ENCODE measurements around the gene MAGI2.
"Not testable (repeated sequence)": the region's sequence is repeated elsewhere in the genome, so short reads cannot be mapped to it uniquely, and the experiment has no call there.

The MAGI2 gene

GRCh38 chr7:78333530-78334425 is 1119.7 kb downstream of the MAGI2 start:
- H3K4me3 ChIP-seq (ENCODE audit: low read depth in 1 of 5, low read length in 5 of 5), result no peak overlapping the region

DNA sequence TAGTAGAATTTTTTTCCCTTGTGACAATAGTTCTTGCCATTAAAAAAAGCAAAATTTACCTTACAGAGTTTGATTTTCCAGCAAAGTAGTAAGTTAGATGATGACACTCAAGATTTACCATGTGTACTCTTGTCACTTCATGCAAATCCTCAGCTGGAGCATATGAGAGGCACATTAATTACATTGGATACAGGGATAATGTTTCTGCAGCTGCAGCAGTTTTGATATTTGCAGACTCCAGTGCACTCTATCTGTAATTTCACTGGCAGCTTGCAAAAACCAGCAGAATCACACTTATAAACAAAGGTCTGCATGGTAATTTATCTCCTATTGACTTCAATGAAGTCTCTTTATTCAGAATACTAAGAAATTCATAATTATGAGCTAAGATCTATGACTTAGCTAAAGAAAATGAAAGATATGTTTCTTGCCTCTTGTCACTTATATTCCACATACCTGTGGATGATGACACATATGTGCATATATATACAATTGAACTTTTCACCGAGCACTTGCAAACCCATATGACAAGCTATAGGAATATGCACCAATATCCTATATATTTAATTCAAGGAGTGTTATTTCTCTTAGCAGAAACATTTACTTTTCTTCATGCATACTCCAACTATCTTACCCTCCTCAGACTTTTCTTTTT is 1124.3 kb downstream of the MAGI2 start:
- no peak overlapping the region for H3K4me3 ChIP-seq (ENCODE audit: low read depth in 1 of 5, low read length in 5 of 5)
- no peak overlapping the region for H3K9ac ChIP-seq (ENCODE audit: low read length in 5 of 5)
- no peak overlapping the region for H3K27ac ChIP-seq (ENCODE audit: low read depth, low read length)
- H3K4me1 ChIP-seq (ENCODE audit: control insufficient read depth in 5 of 5, insufficient read depth in 5 of 5, low read length in 5 of 5), result peaks cover 0 to 4% (median 0%) of the 10 kb centered on the region in 5 donors
- H3K27me3 ChIP-seq (ENCODE audit: control insufficient read depth in 5 of 5, insufficient read depth in 4 of 5, low read length in 5 of 5), result no peaks in the 10 kb centered on the region
- H3K9me3 ChIP-seq (ENCODE audit: control insufficient read depth in 5 of 5, low read length in 5 of 5), result no peaks in the 10 kb centered on the region
- no peaks in the 10 kb centered on the region for H3K36me3 ChIP-seq (ENCODE audit: control insufficient read depth in 5 of 5, insufficient read depth in 5 of 5, low read length in 5 of 5)

More at GRCh38 chr7:78333530-78334425, 1119.7 kb downstream of the MAGI2 start:
- Histone ChIP-seq H3K27me3 (ENCODE audit: control insufficient read depth in 5 of 5, insufficient read depth in 4 of 5, low read length in 5 of 5) (no peaks in the 10 kb centered on the region), H3K9ac (ENCODE audit: low read length in 5 of 5) (no peak overlapping the region), H3K4me1 (ENCODE audit: control insufficient read depth in 5 of 5, insufficient read depth in 5 of 5, low read length in 5 of 5) (peaks cover 0 to 4% (median 0%) of the 10 kb centered on the region in 5 donors), H3K27ac (ENCODE audit: low read depth, low read length) (no peak overlapping the region), H3K36me3 (ENCODE audit: control insufficient read depth in 5 of 5, insufficient read depth in 5 of 5, low read length in 5 of 5) (no peaks in the 10 kb centered on the region), H3K9me3 (ENCODE audit: control insufficient read depth in 5 of 5, low read length in 5 of 5) (no peaks in the 10 kb centered on the region)

DNA sequence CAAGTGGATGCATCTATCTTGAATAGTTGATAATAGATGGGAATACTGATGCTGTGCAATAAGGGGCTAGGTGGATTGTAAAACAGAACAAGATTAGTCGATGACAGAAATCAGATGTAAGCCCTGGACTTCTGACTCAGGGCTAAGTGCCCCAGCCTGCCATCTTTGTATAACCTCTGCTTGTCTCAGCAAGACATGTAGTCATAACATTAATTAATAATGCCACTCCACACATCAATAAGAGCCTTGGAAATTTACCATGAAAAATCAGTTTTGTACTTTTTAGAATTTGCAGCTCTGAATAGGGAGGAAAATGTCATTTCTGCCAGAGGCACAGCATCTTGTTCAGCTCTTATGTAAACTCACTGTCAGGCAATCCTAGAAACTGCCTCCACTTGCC is 1125.7 kb downstream of the MAGI2 start:
- H3K9me3 ChIP-seq (ENCODE audit: control insufficient read depth in 5 of 5, low read length in 5 of 5), result no peaks in the 10 kb centered on the region
- no peak overlapping the region for H3K4me3 ChIP-seq (ENCODE audit: low read depth in 1 of 5, low read length in 5 of 5)
- no peaks in the 10 kb centered on the region for H3K27me3 ChIP-seq (ENCODE audit: control insufficient read depth in 5 of 5, insufficient read depth in 4 of 5, low read length in 5 of 5)
- no peak overlapping the region for H3K9ac ChIP-seq (ENCODE audit: low read length in 5 of 5)
- H3K36me3 ChIP-seq (ENCODE audit: control insufficient read depth in 5 of 5, insufficient read depth in 5 of 5, low read length in 5 of 5), result no peaks in the 10 kb centered on the region
- peaks cover 0 to 4% (median 0%) of the 10 kb centered on the region in 5 donors for H3K4me1 ChIP-seq (ENCODE audit: control insufficient read depth in 5 of 5, insufficient read depth in 5 of 5, low read length in 5 of 5)
- no peak overlapping the region for H3K27ac ChIP-seq (ENCODE audit: low read depth, low read length)

DNA sequence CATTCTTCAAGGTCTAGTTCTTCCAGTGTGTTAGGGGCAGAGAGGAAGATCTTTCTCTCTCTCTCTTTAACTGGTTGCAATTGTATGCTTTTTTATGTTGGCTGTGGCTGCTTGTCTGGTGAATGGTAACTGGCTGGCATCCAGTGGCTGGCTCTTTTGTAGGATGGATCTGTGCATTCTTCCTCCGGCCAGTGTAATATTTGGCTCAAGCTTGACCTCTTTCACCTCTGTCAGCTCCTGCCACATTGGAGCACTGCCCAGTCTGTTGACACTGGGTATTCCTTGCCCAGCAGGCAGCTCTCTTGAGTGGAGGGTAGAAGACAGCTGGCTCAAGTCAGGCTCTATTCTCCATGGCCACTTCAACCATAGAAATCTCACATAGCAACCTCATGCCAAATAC is 1126.6 kb downstream of the MAGI2 start:
- no peaks in the 10 kb centered on the region for H3K9me3 ChIP-seq (ENCODE audit: control insufficient read depth in 5 of 5, low read length in 5 of 5)
- H3K27ac ChIP-seq (ENCODE audit: low read depth, low read length), result no peak overlapping the region
- no peak overlapping the region for H3K4me3 ChIP-seq (ENCODE audit: low read depth in 1 of 5, low read length in 5 of 5)
- no peaks in the 10 kb centered on the region for H3K27me3 ChIP-seq (ENCODE audit: control insufficient read depth in 5 of 5, insufficient read depth in 4 of 5, low read length in 5 of 5)
- H3K4me1 ChIP-seq (ENCODE audit: control insufficient read depth in 5 of 5, insufficient read depth in 5 of 5, low read length in 5 of 5), result peaks cover 0 to 4% (median 0%) of the 10 kb centered on the region in 5 donors
- no peak overlapping the region for H3K9ac ChIP-seq (ENCODE audit: low read length in 5 of 5)
- no peaks in the 10 kb centered on the region for H3K36me3 ChIP-seq (ENCODE audit: control insufficient read depth in 5 of 5, insufficient read depth in 5 of 5, low read length in 5 of 5)

DNA sequence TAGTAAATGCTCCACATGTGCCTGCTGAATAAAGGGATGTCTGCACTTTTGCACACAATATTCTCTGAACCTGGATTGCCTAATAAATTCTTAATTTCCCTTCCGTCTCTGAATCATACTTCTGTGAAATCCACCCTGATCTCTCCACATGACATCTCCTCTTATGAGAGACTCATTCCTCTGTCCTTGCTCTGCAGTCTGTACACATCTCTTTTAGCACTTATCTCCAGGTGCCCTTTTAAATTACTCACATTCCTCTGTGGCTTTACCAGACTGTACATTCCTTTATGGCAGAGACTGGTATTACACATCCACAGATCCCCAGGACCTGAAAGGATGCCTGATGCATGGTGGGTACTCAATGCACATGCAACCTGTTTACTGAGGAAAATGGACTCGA is 1127.3 kb downstream of the MAGI2 start:
- peaks cover 0 to 4% (median 0%) of the 10 kb centered on the region in 5 donors for H3K4me1 ChIP-seq (ENCODE audit: control insufficient read depth in 5 of 5, insufficient read depth in 5 of 5, low read length in 5 of 5)
- no peaks in the 10 kb centered on the region for H3K27me3 ChIP-seq (ENCODE audit: control insufficient read depth in 5 of 5, insufficient read depth in 4 of 5, low read length in 5 of 5)
- no peak overlapping the region for H3K27ac ChIP-seq (ENCODE audit: low read depth, low read length)
- H3K9ac ChIP-seq (ENCODE audit: low read length in 5 of 5), result no peak overlapping the region
- no peaks in the 10 kb centered on the region for H3K9me3 ChIP-seq (ENCODE audit: control insufficient read depth in 5 of 5, low read length in 5 of 5)
- no peaks in the 10 kb centered on the region for H3K36me3 ChIP-seq (ENCODE audit: control insufficient read depth in 5 of 5, insufficient read depth in 5 of 5, low read length in 5 of 5)
- no peak overlapping the region for H3K4me3 ChIP-seq (ENCODE audit: low read depth in 1 of 5, low read length in 5 of 5)

DNA sequence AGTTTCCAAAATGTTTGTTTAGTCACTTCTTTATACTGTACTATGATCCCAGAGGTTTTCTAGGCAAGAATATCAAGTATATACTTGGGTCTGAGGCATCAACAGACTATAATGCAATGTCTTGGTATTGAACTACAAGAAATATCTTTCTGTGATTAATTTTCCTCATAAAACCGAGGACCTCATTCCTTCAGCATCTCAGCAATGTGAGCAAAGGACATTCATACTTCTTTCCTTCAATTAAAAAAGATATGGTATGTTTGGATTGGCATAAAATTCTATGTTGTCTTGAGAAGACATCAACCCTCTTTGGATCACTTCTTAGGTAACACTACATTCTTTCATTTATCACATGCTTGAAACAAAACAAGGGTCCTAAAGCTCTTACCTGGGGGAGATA is 1130.3 kb downstream of the MAGI2 start:
- Histone ChIP-seq H3K4me1 (ENCODE audit: control insufficient read depth in 5 of 5, insufficient read depth in 5 of 5, low read length in 5 of 5) (peaks cover 0 to 4% (median 0%) of the 10 kb centered on the region in 5 donors), H3K27me3 (ENCODE audit: control insufficient read depth in 5 of 5, insufficient read depth in 4 of 5, low read length in 5 of 5) (no peaks in the 10 kb centered on the region), H3K9ac (ENCODE audit: low read length in 5 of 5) (no peak overlapping the region), H3K9me3 (ENCODE audit: control insufficient read depth in 5 of 5, low read length in 5 of 5) (no peaks in the 10 kb centered on the region), H3K36me3 (ENCODE audit: control insufficient read depth in 5 of 5, insufficient read depth in 5 of 5, low read length in 5 of 5) (no peaks in the 10 kb centered on the region), H3K4me3 (ENCODE audit: low read depth in 1 of 5, low read length in 5 of 5) (no peak overlapping the region), H3K27ac (ENCODE audit: low read depth, low read length) (no peak overlapping the region)

- H3K4me1 ChIP-seq (ENCODE audit: control insufficient read depth in 5 of 5, insufficient read depth in 5 of 5, low read length in 5 of 5); H3K4me3 ChIP-seq (ENCODE audit: low read depth in 1 of 5, low read length in 5 of 5); H3K27me3 ChIP-seq (ENCODE audit: control insufficient read depth in 5 of 5, insufficient read depth in 4 of 5, low read length in 5 of 5); H3K9me3 ChIP-seq (ENCODE audit: control insufficient read depth in 5 of 5, low read length in 5 of 5); H3K9ac ChIP-seq (ENCODE audit: low read length in 5 of 5); H3K36me3 ChIP-seq (ENCODE audit: control insufficient read depth in 5 of 5, insufficient read depth in 5 of 5, low read length in 5 of 5); H3K27ac ChIP-seq (ENCODE audit: low read depth, low read length): not testable (repeated sequence)
These were observed 1131.2 kb downstream of the MAGI2 start for GRCh38 chr7:78322231-78322630.

DNA sequence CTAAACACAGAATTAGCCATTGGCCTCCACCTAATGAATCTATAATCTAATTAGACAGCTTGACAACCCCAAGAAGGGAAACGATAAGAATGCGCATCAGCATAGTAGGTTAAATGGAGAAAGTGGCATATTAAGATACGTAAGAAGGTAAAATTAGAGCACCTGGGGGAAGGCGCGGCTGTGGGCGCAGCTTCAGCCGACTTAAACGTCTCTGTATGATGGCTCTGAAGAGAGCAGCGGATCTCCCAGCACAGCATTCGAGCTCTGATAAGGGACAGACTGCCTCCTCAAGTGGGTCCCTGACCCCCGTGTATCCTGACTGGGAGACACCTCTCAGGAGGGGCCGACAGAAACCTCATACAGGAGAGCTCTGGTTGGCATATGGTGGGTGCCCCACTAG is 1136.1 kb downstream of the MAGI2 start:
- no peaks in the 10 kb centered on the region for H3K36me3 ChIP-seq (ENCODE audit: control insufficient read depth in 5 of 5, insufficient read depth in 5 of 5, low read length in 5 of 5)
- no peaks in the 10 kb centered on the region for H3K9me3 ChIP-seq (ENCODE audit: control insufficient read depth in 5 of 5, low read length in 5 of 5)
- H3K27ac ChIP-seq (ENCODE audit: low read depth, low read length), result no peak overlapping the region
- H3K4me1 ChIP-seq (ENCODE audit: control insufficient read depth in 5 of 5, insufficient read depth in 5 of 5, low read length in 5 of 5), result no peaks in the 10 kb centered on the region
- H3K4me3 ChIP-seq (ENCODE audit: low read depth in 1 of 5, low read length in 5 of 5), result no peak overlapping the region
- H3K9ac ChIP-seq (ENCODE audit: low read length in 5 of 5), result no peak overlapping the region
- H3K27me3 ChIP-seq (ENCODE audit: control insufficient read depth in 5 of 5, insufficient read depth in 4 of 5, low read length in 5 of 5), result no peaks in the 10 kb centered on the region

DNA sequence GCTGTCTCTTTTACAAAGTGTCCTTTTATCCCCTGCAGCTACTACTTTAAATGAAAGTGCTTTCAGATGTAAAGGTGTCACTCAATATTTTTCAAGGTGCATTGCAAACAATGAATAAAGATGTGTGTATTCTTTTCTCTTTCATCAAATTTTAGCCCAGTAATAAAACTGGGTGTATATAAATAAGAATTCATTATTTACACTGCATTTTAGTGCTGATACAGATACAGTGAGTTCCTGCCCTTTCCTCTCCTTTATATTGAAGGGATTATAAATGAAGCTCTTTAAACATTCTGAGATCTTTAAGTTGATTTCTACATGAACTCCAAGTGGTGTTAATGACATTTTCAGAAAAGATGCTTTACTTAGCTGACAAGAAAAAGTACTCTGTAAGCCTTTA is 1137.4 kb downstream of the MAGI2 start:
- Histone ChIP-seq H3K36me3 (ENCODE audit: control insufficient read depth in 5 of 5, insufficient read depth in 5 of 5, low read length in 5 of 5) (no peaks in the 10 kb centered on the region), H3K4me1 (ENCODE audit: control insufficient read depth in 5 of 5, insufficient read depth in 5 of 5, low read length in 5 of 5) (no peaks in the 10 kb centered on the region), H3K27me3 (ENCODE audit: control insufficient read depth in 5 of 5, insufficient read depth in 4 of 5, low read length in 5 of 5) (no peaks in the 10 kb centered on the region), H3K4me3 (ENCODE audit: low read depth in 1 of 5, low read length in 5 of 5) (no peak overlapping the region), H3K9ac (ENCODE audit: low read length in 5 of 5) (no peak overlapping the region), H3K9me3 (ENCODE audit: control insufficient read depth in 5 of 5, low read length in 5 of 5) (no peaks in the 10 kb centered on the region), H3K27ac (ENCODE audit: low read depth, low read length) (no peak overlapping the region)

DNA sequence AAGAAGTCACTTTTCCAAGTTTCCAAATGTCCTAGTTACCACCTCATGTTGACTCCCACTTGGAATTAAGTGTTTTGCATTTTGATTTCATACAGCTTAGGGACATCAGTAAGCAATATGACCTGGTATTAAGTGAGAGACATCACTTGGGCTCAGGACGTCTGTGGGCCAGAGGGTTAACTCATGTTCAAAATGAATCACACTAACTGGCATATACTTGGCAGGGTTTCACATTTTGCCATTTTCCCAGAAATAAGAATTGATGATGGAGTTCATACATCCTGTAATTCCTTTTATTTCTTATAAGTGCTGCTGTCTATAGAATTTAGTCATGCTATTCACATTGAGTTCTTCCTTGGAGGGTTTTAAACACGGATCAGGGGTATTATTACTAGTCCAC is 1138.3 kb downstream of the MAGI2 start:
- H3K27ac ChIP-seq (ENCODE audit: low read depth, low read length), result no peak overlapping the region
- H3K36me3 ChIP-seq (ENCODE audit: control insufficient read depth in 5 of 5, insufficient read depth in 5 of 5, low read length in 5 of 5), result no peaks in the 10 kb centered on the region
- H3K9ac ChIP-seq (ENCODE audit: low read length in 5 of 5), result no peak overlapping the region
- no peak overlapping the region for H3K4me3 ChIP-seq (ENCODE audit: low read depth in 1 of 5, low read length in 5 of 5)
- H3K4me1 ChIP-seq (ENCODE audit: control insufficient read depth in 5 of 5, insufficient read depth in 5 of 5, low read length in 5 of 5), result no peaks in the 10 kb centered on the region
- H3K27me3 ChIP-seq (ENCODE audit: control insufficient read depth in 5 of 5, insufficient read depth in 4 of 5, low read length in 5 of 5), result no peaks in the 10 kb centered on the region
- H3K9me3 ChIP-seq (ENCODE audit: control insufficient read depth in 5 of 5, low read length in 5 of 5), result no peaks in the 10 kb centered on the region

All from subcutaneous abdominal adipose tissue (tissue), 5 donors.